Liver (tissue), 9 donors: ENCODE data around the gene DOCK2. TPM values are rescaled to one million over a fixed set of nuclear protein-coding genes. Genes with fewer than 3 reads are reported as not detected.

Source experiments
- DNase-seq: peaks from one replicate; pipeline ENCODE4 v3.0.0-alpha.2; 2017; ENCODE audit warnings: low spot score
- H3K27ac ChIP-seq, 2 donors: one replicate each; pipeline ENCODE4 v1.7.0; 2013; ENCODE audit warnings: inconsistent platforms in 2 of 2, low read length in 2 of 2, control low read depth in 1 of 2, low read depth in 1 of 2, mild to moderate bottlenecking in 1 of 2
- H3K27me3 ChIP-seq, 4 donors: one replicate each; pipeline versions ENCODE4 v1.6.1 to v1.7.0; 2013; ENCODE audit warnings: low read length in 3 of 4, inconsistent platforms in 1 of 4, mild to moderate bottlenecking in 1 of 4, moderate library complexity in 1 of 4; ENCODE audit not compliant: control insufficient read depth in 4 of 4, insufficient read depth in 4 of 4
- H3K36me3 ChIP-seq, 4 donors: one replicate each; pipeline versions ENCODE4 v1.6.1 to v1.7.0; 2013; ENCODE audit warnings: low read length in 3 of 4, mild to moderate bottlenecking in 3 of 4, low read depth in 1 of 4, moderate library complexity in 1 of 4; ENCODE audit not compliant: control insufficient read depth in 4 of 4, insufficient read depth in 3 of 4
- H3K4me1 ChIP-seq, 4 donors: one replicate each; pipeline versions ENCODE4 v1.6.1 to v1.7.0; 2013; ENCODE audit warnings: low read length in 3 of 4, mild to moderate bottlenecking in 3 of 4, moderate library complexity in 1 of 4; ENCODE audit not compliant: control insufficient read depth in 4 of 4, insufficient read depth in 4 of 4
- H3K4me3 ChIP-seq, 3 donors: one replicate each; pipeline versions ENCODE4 v1.6.1 to v1.7.0; 2013; ENCODE audit warnings: low read length in 3 of 3, control low read depth in 1 of 3, low read depth in 1 of 3, mild to moderate bottlenecking in 1 of 3
- H3K9ac ChIP-seq, 2 donors: one replicate each; pipeline ENCODE4 v1.7.0; 2013; ENCODE audit warnings: low read length in 2 of 2, mild to moderate bottlenecking in 2 of 2, moderate library complexity in 2 of 2, control low read depth in 1 of 2, low read depth in 1 of 2
- H3K9me3 ChIP-seq, 4 donors: one replicate each; pipeline versions ENCODE4 v1.6.1 to v1.7.0; 2013; ENCODE audit warnings: low read length in 3 of 4; ENCODE audit not compliant: control insufficient read depth in 4 of 4
- EGR1 ChIP-seq, 2 donors: IDR thresholded peaks; 2 replicates each; pipeline ENCODE4 v1.6.1; 2016 to 2018; ENCODE audit warnings: antibody characterized with exemption in 2 of 2, low read depth in 2 of 2
- FOXA1 ChIP-seq: IDR thresholded peaks from 2 replicates; pipeline ENCODE4 v1.6.1; 2016; ENCODE audit warnings: antibody characterized with exemption
- HNF4A ChIP-seq, 2 donors: conservative IDR thresholded peaks; 2 replicates each; pipeline ENCODE4 v1.6.1; 2016; ENCODE audit warnings: antibody characterized with exemption in 2 of 2, mild to moderate bottlenecking in 2 of 2
- HNF4G ChIP-seq: IDR thresholded peaks from 2 replicates; pipeline ENCODE4 v1.6.1; 2016; ENCODE audit warnings: antibody characterized with exemption
- JUND ChIP-seq, 2 donors: IDR thresholded peaks; 2 replicates each; pipeline ENCODE4 v1.6.1; 2016; ENCODE audit warnings: antibody characterized with exemption in 2 of 2
- NR2F2 ChIP-seq: IDR thresholded peaks from 2 replicates; pipeline ENCODE4 v1.6.1; 2016; ENCODE audit warnings: antibody characterized with exemption
- RAD21 ChIP-seq, 2 donors: IDR thresholded peaks; 2 replicates each; pipeline ENCODE4 v1.6.1; 2016; ENCODE audit warnings: antibody characterized with exemption in 2 of 2, mild to moderate bottlenecking in 2 of 2
- RXRA ChIP-seq, 2 donors: IDR thresholded peaks; 2 replicates each; pipeline ENCODE4 v1.6.1; 2017 to 2018; ENCODE audit warnings: antibody characterized with exemption in 2 of 2, mild to moderate bottlenecking in 1 of 2
- SP1 ChIP-seq: IDR thresholded peaks from 2 replicates; pipeline ENCODE4 v1.6.1; 2018; ENCODE audit warnings: antibody characterized with exemption, mild to moderate bottlenecking
- TAF1 ChIP-seq: conservative IDR thresholded peaks from 2 replicates; pipeline ENCODE4 v1.6.1; 2016; ENCODE audit warnings: antibody characterized with exemption, mild to moderate bottlenecking
- YY1 ChIP-seq: IDR thresholded peaks from 2 replicates; pipeline ENCODE4 v1.6.1; 2016; ENCODE audit warnings: antibody characterized with exemption, mild to moderate bottlenecking
- WGBS: extraction: QIAGEN DNeasy Blood & Tissue Kit; methylation state at CpG from one replicate; pipeline ENCODE4 v1.1.7; 2013; 5-methylcytosine and 5-hydroxymethylcytosine counted together
- polyA plus RNA-seq, 2 donors: library from polyadenylated mRNA; stranded (reverse) in 1 of 2; unstranded in 1 of 2; fragments of 200-250 nt in 1 of 2; fragments of >200 nt in 1 of 2; fragmentation: Nextera tagmentation in 1 of 2; extraction: Ambion mirVana in 1 of 2; gene quantifications; one replicate each; pipeline versions ENCODE4 v1.2.1 to v1.2.3, GENCODE V29; 2013 to 2015
- total RNA-seq, 2 donors: library from RNA; depleted of rRNA; stranded (reverse); fragments of >200 nt; gene quantifications; one replicate each; pipeline ENCODE4 v1.2.3, GENCODE V29; 2014
- TF ChIP-seq, protein P1 (sequence below): IDR thresholded peaks from 2 replicates; pipeline ENCODE4 v1.6.1; 2016; ENCODE audit warnings: antibody characterized with exemption
- TF ChIP-seq, protein P2 (sequence below): fragments of 150-350 bp; IDR thresholded peaks from 2 replicates; pipeline ENCODE4 v1.5.1; 2017; ENCODE audit warnings: improper control_type of control experiment, low read depth, low read length; ENCODE audit not compliant: missing input control
- TF ChIP-seq, protein P3 (sequence below): IDR thresholded peaks from 2 replicates; pipeline ENCODE4 v1.6.1; 2016; ENCODE audit warnings: antibody characterized with exemption, mild to moderate bottlenecking
- TF ChIP-seq, protein P4 (sequence below): IDR thresholded peaks from 2 replicates; pipeline ENCODE4 v1.6.1; 2016; ENCODE audit warnings: antibody characterized with exemption
- donor health status: healthy.
- donor health status: healthy.
- donor health status: healthy.
- donor health status: healthy.
- donor health status: healthy.

The DOCK2 gene
- total and polyA plus RNA-seq, 4 donors = 2.3 to 26.6 (median 8.2) TPM

DNA sequence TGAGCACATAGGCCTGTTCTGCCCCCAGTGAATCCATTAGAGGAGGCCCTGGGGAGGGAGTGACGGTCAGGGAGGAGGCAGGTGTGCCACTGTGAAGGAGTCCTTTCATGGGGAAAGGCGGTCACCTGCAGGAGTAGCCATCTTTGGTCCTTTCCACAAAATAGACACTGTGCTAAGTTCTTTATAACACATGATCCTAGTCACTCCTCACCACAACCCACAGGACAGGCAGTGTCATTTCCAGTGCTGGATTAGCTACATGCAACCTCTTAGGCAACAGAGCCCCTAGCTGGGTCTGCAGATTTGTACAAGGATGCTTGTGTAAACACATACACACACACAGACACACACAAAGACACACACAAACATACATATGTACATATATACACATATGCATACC lies 18.3 kb downstream of the DOCK2 start:
- 88% methylated on average over 2 of the region's 2 CpGs for WGBS
- H3K27ac ChIP-seq = no peak overlapping the region
- no peaks in the 10 kb centered on the region for H3K36me3 ChIP-seq
- no peak overlapping the region for H3K4me3 ChIP-seq
- no peak for TF ChIP-seq HNF4G
- TF ChIP-seq EGR1 (IDR thresholded peaks at IDR 0.05; ENCODE audit: low read depth in 2 of 2) = no peak
- TF ChIP-seq, protein P1, sequence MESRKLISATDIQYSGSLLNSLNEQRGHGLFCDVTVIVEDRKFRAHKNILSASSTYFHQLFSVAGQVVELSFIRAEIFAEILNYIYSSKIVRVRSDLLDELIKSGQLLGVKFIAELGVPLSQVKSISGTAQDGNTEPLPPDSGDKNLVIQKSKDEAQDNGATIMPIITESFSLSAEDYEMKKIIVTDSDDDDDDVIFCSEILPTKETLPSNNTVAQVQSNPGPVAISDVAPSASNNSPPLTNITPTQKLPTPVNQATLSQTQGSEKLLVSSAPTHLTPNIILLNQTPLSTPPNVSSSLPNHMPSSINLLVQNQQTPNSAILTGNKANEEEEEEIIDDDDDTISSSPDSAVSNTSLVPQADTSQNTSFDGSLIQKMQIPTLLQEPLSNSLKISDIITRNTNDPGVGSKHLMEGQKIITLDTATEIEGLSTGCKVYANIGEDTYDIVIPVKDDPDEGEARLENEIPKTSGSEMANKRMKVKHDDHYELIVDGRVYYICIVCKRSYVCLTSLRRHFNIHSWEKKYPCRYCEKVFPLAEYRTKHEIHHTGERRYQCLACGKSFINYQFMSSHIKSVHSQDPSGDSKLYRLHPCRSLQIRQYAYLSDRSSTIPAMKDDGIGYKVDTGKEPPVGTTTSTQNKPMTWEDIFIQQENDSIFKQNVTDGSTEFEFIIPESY = no peak
- TF ChIP-seq HNF4A (conservative IDR thresholded peaks at IDR 0.05) = no peak
- no peak for TF ChIP-seq TAF1
- no peak for TF ChIP-seq SP1
- TF ChIP-seq YY1 = no peak
- no peak for TF ChIP-seq RAD21 (IDR thresholded peaks at IDR 0.05)
- TF ChIP-seq RXRA (IDR thresholded peaks at IDR 0.05) = no peak
- TF ChIP-seq, protein P2, sequence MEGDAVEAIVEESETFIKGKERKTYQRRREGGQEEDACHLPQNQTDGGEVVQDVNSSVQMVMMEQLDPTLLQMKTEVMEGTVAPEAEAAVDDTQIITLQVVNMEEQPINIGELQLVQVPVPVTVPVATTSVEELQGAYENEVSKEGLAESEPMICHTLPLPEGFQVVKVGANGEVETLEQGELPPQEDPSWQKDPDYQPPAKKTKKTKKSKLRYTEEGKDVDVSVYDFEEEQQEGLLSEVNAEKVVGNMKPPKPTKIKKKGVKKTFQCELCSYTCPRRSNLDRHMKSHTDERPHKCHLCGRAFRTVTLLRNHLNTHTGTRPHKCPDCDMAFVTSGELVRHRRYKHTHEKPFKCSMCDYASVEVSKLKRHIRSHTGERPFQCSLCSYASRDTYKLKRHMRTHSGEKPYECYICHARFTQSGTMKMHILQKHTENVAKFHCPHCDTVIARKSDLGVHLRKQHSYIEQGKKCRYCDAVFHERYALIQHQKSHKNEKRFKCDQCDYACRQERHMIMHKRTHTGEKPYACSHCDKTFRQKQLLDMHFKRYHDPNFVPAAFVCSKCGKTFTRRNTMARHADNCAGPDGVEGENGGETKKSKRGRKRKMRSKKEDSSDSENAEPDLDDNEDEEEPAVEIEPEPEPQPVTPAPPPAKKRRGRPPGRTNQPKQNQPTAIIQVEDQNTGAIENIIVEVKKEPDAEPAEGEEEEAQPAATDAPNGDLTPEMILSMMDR = no peak
- TF ChIP-seq, protein P3, sequence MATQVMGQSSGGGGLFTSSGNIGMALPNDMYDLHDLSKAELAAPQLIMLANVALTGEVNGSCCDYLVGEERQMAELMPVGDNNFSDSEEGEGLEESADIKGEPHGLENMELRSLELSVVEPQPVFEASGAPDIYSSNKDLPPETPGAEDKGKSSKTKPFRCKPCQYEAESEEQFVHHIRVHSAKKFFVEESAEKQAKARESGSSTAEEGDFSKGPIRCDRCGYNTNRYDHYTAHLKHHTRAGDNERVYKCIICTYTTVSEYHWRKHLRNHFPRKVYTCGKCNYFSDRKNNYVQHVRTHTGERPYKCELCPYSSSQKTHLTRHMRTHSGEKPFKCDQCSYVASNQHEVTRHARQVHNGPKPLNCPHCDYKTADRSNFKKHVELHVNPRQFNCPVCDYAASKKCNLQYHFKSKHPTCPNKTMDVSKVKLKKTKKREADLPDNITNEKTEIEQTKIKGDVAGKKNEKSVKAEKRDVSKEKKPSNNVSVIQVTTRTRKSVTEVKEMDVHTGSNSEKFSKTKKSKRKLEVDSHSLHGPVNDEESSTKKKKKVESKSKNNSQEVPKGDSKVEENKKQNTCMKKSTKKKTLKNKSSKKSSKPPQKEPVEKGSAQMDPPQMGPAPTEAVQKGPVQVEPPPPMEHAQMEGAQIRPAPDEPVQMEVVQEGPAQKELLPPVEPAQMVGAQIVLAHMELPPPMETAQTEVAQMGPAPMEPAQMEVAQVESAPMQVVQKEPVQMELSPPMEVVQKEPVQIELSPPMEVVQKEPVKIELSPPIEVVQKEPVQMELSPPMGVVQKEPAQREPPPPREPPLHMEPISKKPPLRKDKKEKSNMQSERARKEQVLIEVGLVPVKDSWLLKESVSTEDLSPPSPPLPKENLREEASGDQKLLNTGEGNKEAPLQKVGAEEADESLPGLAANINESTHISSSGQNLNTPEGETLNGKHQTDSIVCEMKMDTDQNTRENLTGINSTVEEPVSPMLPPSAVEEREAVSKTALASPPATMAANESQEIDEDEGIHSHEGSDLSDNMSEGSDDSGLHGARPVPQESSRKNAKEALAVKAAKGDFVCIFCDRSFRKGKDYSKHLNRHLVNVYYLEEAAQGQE = no peak
- TF ChIP-seq, protein P4, sequence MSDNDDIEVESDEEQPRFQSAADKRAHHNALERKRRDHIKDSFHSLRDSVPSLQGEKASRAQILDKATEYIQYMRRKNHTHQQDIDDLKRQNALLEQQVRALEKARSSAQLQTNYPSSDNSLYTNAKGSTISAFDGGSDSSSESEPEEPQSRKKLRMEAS = no peak
- no peak for TF ChIP-seq JUND (IDR thresholded peaks at IDR 0.05)
- no peak for TF ChIP-seq FOXA1
- no peak for TF ChIP-seq NR2F2
- no peaks in the 10 kb centered on the region for H3K27me3 ChIP-seq
- H3K4me1 ChIP-seq = no peaks in the 10 kb centered on the region
- no peaks in the 10 kb centered on the region for H3K9me3 ChIP-seq
- H3K9ac ChIP-seq = no peak overlapping the region
- no peak for DNase-seq

DNA sequence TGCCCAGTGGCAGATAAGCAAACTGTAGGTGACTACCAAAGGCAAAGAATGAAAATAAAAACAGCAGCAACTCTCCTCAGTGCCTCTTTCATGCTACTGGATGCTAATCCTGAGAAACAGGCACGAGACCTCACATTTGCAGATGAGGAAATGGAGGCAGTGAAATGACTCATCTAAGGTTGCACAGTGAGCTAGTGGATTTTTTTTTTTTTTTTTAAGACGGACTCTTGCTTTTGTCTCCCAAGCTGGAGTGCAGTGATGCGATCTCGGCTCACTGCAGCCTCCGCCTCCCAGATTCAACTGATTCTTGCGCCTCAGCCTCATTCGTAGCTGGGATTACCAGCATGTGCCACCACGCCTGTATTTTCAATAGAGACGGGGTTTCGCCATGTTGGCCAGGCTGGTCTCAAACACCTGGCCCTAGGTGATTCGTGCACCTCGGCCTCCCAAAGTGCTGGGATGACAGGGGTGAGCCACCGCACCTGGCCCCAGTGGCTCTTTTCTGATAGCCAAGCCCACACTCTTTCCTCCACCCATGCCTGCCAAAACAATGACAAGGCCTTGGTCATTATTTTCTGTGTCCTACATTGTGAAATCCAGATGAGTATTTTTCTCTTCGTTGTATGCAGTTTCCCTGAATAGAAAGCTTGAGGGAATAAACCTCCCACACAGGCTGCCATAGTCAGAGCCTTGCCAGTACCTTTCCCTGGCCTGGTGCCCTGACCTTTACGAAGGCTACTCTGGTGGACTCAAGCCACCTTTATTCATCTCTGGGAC lies 19.2 kb downstream of the DOCK2 start:
- Histone ChIP-seq H3K4me1 (no peaks in the 10 kb centered on the region), H3K4me3 (no peak overlapping the region), H3K27ac (no peak overlapping the region), H3K27me3 (no peaks in the 10 kb centered on the region), H3K9me3 (no peaks in the 10 kb centered on the region), H3K9ac (no peak overlapping the region), H3K36me3 (no peaks in the 10 kb centered on the region)
- 87% methylated on average over 15 of the region's 15 CpGs for WGBS
- no peak for DNase-seq
- TF ChIP-seq, protein P3 = no peak
- TF ChIP-seq HNF4G (no peak), SP1 (no peak), HNF4A (conservative IDR thresholded peaks at IDR 0.05) (no peak), TAF1 (no peak), FOXA1 (no peak), YY1 (no peak), RAD21 (IDR thresholded peaks at IDR 0.05) (no peak)
- TF ChIP-seq, protein P1 = no peak
